GM06990 (cell line): Measurements from ENCODE around the gene IL10RB.

ENCODE experiments used
- DNase-seq: peaks from one replicate; pipeline ENCODE4 v3.0.0-alpha.2; 2011; ENCODE audit not compliant: insufficient read length; ENCODE audit errors: extremely low read depth
- H3K27me3 ChIP-seq: replicated peaks from 2 replicates; pipeline ENCODE4 v1.6.0; 2011; ENCODE audit warnings: low read length; ENCODE audit not compliant: control insufficient read depth, insufficient read depth
- H3K36me3 ChIP-seq: 2 replicates; pipeline ENCODE4 v1.5.1; 2011; ENCODE audit warnings: low read length; ENCODE audit not compliant: control insufficient read depth, insufficient read depth
- H3K4me3 ChIP-seq: replicated peaks from 2 replicates; pipeline ENCODE4 v1.5.1; 2011; ENCODE audit warnings: low read depth, mild to moderate bottlenecking, control low read depth, low read length
- TF ChIP-seq, protein P1 (sequence below): IDR thresholded peaks from 2 replicates; pipeline ENCODE4 v1.5.1; 2011; ENCODE audit warnings: low read length, control low read depth, mild to moderate bottlenecking, inconsistent platforms; ENCODE audit not compliant: insufficient read depth, poor library complexity, severe bottlenecking

Gene IL10RB

DNA sequence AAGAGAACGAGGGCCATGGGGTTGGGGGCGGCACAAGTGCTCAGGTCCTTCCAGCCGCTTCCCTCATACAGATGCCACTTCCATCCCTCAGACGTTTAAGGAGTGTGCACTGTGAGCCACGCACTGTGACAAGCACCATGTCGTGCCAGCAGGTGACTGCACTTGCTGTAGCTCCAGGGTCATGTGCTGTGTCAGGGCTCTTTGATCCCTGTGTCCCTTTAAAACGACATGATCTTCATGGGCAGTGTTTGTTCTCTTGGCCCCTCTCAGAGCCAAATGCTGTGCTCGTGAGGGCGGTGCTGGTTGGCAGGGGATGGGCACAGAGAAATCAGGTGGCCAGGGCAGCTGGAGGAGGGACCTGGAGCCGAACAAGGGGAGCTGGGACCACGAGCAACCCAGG lies 19.9 kb downstream of the IL10RB start:
- peaks cover 38% of the 10 kb centered on the region for H3K36me3 ChIP-seq
- H3K4me3 ChIP-seq = no peak overlapping the region
- TF ChIP-seq, protein P1, sequence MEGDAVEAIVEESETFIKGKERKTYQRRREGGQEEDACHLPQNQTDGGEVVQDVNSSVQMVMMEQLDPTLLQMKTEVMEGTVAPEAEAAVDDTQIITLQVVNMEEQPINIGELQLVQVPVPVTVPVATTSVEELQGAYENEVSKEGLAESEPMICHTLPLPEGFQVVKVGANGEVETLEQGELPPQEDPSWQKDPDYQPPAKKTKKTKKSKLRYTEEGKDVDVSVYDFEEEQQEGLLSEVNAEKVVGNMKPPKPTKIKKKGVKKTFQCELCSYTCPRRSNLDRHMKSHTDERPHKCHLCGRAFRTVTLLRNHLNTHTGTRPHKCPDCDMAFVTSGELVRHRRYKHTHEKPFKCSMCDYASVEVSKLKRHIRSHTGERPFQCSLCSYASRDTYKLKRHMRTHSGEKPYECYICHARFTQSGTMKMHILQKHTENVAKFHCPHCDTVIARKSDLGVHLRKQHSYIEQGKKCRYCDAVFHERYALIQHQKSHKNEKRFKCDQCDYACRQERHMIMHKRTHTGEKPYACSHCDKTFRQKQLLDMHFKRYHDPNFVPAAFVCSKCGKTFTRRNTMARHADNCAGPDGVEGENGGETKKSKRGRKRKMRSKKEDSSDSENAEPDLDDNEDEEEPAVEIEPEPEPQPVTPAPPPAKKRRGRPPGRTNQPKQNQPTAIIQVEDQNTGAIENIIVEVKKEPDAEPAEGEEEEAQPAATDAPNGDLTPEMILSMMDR = no peak
- no peaks in the 10 kb centered on the region for H3K27me3 ChIP-seq
- DNase-seq = no peak

DNA sequence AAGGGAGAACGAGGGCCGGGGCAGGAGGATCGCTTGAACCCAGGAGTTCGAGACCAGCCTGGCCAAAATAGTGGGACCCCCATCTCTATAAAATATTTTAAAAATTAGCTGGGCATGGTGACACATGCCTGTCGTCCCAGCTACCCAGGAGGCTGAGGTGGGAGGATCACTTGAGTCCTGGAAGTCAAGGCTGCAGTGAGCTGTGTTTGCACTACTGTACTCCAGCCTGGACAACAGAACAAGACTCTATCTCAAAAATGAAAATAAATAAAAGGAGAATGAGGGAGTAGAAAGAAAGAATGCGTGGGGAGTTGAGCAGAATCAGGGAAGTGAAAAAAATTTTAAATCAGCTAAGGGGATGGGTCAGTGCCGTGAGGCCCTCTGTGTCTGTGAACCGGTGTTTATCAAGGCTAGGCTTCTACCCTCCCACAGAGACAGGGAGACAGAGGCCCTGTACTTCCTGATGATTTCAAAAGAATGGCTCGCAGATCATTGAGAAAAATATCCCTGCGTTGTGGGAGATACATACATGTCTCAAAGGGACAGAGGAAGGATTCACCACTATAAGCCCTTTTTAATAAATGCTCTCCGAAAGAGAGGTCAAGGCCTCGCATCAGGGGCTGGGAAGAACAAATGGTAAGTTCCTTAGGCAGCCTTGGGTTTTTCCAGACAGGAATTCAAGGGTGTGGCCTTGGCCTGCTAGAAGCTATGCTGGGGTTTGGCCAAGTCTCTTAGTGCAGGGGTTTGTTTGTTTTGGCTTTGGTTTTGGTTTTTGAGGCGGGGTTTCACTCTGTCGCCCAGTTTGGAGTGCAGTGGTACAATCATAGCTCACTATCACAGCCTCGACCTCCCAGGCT lies 20.7 kb downstream of the IL10RB start:
- H3K4me3 ChIP-seq = no peak overlapping the region
- no peaks in the 10 kb centered on the region for H3K27me3 ChIP-seq
- no peak for DNase-seq
- TF ChIP-seq, protein P1 = no peak
- H3K36me3 ChIP-seq = peaks cover 38% of the 10 kb centered on the region

DNA sequence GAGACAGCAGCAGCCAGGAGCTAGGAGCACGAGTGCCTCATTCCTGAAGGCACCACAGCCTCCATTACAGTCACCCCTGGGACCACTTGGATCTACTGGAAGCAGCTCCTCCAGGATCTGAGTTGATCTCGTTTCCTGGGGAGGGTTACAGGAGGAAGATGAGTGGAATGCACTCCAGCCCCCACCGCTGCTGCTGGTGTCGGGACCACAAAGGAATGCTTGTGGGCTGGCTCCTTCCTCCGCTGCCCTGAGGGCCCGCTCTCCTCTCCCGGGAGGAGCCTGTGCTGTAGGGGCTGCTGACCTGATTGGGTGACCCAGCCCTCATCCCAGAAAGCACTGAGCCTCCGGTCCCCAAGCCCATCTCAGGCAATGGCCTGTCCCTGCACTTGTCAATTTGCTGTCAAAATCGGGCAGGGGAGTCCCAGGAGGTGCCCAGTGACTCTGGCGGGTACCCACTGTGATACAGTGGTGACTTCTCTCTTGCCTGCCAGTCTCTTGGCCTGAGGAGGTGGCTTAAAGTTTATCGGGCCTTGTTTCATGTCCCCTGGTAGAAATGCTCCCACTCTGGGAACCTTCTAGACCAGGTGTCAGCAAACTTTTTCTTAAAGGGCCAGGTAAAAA lies 23.1 kb downstream of the IL10RB start:
- no peak overlapping the region for H3K4me3 ChIP-seq
- no peaks in the 10 kb centered on the region for H3K27me3 ChIP-seq
- no peak for DNase-seq
- TF ChIP-seq, protein P1 = no peak
- H3K36me3 ChIP-seq = peaks cover 35% of the 10 kb centered on the region

DNA sequence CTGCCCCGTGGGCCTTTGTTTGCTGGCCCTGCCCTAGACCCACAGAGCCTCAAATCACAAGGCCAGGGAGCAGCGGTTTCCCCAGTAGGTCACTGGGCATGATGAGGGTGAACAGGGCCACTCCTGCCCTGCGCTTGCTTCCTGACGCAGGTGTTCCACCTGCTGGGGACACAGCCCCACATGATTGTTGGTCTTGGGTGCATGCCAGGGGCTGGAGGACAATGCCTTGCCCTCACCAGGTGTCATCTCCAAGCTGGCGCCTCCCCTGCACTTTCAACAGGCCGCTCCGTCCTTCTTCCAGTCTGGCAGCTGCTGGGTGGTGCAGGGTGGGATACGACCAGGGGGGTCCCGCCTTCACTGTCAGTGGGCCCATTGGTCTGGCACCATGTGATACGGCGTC lies 24.3 kb downstream of the IL10RB start:
- Histone ChIP-seq H3K36me3 (peaks cover 34% of the 10 kb centered on the region), H3K27me3 (no peaks in the 10 kb centered on the region), H3K4me3 (no peak overlapping the region)
- no peak for DNase-seq
- TF ChIP-seq, protein P1 = no peak

DNA sequence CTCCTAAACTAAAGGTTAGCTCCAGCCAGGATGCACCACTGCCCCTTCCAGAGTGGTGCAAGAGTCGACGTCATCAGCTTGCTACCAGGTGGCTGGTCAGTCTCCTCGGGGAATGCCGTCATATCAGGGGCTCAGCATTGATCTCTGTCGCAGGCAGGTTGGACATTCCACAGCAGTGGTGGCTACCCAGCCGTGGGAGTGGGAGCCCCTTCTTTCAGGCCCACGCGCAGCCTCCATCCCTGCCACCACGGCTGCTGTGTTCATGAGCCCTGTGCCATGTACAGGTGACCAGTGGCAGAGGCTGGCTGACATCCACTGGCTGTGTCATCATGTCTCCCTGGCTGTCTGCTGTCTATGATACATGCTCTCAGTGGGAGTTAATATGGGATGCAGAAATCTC lies 25.5 kb downstream of the IL10RB start:
- H3K36me3 ChIP-seq = peaks cover 31% of the 10 kb centered on the region
- H3K4me3 ChIP-seq = no peak overlapping the region
- no peaks in the 10 kb centered on the region for H3K27me3 ChIP-seq
- DNase-seq = no peak
- TF ChIP-seq, protein P1 = no peak
